GM19239 (cell line): ENCODE data around the gene HMGCLL1.

ENCODE experiments used
- DNase-seq: peaks from one replicate; pipeline ENCODE4 v3.0.0; 2011; ENCODE audit warnings: low spot score; ENCODE audit not compliant: insufficient read length
- FAIRE-seq: peaks from 2 replicates; lab custom pipeline; 2011; peaks lifted over from hg19 to GRCh38; lab: Jason Lieb, UNC

HMGCLL1 gene

DNA sequence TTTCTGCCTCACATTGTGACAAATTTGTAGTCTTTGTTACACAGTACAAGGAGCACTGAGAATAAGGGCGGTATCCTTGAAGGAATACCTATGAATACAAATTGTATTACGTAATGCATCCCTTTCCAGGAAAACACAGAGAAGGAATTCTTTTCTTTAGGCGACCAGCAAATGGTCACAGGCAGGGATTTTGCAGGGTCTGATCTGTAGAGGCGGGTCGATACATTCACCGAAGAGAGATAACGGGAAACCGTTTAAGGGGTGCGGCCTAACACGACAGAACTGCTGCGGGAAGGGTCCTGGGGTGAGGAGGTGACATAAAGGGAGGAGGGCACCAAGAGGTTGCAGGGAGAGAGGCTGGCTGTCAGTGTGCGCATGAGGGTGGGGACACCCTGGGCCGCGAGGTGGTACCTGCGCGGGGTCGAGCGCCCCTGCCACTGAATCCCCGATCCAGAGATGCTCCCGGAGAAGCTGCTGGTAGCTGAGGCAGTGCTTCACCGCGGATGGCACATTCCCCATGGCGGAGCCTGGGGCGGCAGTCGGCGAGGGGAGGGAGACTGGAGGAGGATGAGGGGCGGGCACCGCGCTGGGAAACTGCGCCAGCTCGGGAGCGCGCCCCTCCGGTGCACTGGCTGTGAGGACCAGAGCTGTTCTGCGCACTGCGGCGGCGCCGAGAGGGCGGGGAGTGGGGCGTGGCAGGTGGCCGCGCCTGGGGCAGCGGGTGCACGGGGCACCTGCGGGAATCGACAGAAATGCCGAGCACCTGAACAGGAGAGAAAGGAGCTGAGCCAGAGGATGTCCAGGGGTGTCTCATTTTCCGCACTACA is at the start of gene HMGCLL1:
Gene HMGCLL1, minus strand, starts transcription at position 656 of the 827 bp plus-strand sequence. Its CDS starts 137 bp downstream, at position 519.
- no peak for FAIRE-seq

DNA sequence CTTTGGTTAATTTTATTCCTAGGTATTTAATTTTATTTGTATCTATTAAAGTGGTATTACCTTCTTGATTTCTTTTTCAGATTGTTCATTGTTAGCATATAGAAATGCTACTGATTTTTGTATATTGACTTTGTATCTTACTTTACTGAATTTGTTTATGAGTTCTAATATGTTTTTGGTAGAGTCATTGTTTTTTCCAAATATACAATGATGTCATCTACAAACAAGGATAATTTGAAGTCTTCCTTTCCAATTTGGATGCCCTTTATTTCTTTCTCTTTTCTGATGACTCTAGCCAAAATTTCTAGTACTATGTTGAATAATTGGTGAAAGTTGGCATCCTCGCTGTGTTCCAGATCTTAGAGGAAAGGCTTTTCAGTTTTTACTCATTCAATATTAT is 43.0 kb upstream of the HMGCLL1 start:
- DNase-seq, result no peak
- no peak for FAIRE-seq

More for the DNA sequence above, at the start of gene HMGCLL1:
- DNase-seq, result no peak

DNA sequence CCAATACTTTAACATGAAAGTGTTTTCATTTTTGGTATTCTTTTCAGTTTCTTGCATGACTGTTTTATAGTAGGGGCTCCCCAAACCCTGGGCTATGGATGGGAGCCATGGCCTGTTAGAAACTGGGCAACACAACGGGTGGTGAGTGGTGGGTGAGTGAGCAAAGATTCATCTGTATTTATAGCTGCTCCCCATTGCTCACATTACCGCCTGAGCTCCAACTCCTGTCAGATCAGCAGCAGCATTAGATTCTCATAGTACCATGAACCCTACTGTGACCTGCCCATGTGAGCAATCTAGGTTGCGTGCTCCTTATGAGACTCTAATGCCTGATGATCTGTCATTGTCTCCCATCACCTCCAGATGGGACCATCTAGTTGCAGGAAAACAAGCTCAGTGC is 42.3 kb upstream of the HMGCLL1 start:
- DNase-seq, result no peak
- FAIRE-seq, result no peak

DNA sequence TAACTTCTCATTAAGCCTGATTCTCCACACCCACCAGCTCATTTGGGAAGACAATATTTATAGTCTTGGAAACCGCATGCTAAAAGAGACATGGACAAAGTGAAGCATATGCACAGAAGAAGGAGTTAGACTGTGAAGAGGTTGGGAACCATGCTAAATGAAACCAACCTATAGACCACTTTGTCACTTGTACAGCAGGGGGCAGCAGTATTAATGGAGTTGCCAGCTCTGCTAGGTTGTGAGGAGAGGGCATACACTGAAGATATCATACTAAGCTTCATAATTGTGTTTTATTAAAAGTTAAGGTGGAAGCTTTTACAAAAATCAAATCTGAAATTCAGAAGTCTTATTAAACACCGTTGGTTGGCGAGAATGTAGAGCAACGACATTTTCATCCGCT is 38.3 kb upstream of the HMGCLL1 start:
- DNase-seq (no peak), FAIRE-seq (no peak)

DNA sequence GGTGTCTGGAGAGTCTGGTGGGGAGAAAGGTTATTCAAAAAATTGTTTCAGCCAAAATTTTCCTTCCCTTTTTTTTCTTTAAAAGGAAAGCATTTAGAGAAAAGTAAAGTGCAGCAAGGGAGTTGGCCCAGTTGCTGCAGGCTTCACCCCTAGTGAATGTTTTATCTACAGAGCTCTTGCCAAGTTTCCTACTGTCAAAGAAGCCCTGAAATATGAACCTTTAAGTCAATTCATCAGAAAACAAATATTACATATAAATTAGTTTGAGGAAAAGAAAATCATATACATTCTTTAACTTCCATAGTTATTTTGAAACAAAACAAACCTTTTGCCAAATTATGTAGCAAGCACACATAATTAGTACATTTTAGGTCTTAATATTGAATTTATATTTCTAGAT is 25.0 kb upstream of the HMGCLL1 start:
- DNase-seq (no peak), FAIRE-seq (no peak)

DNA sequence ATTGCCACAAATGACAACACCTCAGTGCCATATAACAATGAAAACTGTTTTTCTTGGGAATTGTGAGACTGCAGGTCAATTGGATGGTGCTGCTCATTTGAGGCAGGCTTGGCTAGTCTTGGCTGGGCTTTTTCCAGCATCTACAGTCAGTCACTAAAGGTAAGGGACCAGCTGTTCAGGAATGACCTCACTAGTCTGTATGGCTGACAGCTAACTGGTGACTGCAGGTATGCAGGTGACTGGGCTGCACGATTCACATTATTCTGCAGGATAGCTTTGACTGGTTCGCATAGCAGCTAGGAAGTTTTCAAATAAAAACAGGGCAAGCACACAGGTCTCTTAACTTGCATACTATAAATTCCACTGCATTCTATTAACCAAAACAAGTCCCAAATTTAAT is 22.1 kb upstream of the HMGCLL1 start:
- FAIRE-seq (no peak), DNase-seq (no peak)

DNA sequence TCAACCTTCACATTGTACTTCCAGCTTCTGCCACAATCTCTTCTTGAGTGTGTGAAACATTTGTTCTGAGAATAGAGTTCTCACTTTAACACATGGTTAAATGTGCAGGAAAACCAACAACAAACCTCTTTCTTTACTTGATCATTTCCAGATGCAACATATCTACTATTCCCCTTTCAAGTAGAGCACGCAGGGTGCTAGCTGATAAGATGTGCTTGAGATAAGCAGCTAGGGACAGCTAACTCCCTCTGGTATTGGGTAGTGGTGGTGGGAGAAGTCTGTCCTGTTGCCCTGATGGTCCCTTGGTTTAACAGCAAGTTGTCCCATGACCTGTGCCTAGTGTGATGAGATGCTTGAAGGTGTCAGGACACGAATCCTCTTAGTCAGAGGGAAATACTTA is 15.4 kb upstream of the HMGCLL1 start:
- DNase-seq (no peak), FAIRE-seq (no peak)

DNA sequence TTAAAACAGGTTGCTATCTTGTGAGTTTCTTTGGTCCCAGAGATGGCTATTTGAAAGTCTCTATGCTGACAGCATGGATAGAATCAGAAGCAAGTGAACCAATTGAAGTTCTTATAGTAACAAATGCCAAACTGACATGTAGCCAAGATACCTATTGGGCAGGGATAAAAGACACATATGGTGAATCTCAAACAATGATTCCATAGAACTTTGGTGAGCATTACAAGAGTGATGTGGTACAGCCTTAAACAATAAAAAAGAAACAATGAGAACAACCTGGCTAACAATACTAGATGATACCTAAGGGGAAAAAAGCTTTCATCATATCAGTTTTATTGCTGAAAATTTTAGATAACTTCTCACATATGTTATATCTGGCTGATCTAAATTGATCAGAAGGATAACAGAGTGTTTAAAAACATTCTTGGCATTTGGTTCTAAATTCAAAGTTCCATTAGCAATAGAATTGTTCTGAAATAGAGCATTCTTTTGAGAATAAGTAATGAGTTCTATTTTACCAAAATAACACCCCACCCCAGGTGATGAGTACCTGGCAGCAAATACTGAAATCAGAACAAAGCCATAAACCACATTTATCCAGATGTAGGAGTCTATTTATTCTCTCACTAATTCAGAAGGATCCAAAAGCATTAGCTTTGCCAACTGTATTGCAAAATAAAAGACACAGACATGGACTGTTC is 5.8 kb upstream of the HMGCLL1 start:
- FAIRE-seq, result no peak
- no peak for DNase-seq

DNA sequence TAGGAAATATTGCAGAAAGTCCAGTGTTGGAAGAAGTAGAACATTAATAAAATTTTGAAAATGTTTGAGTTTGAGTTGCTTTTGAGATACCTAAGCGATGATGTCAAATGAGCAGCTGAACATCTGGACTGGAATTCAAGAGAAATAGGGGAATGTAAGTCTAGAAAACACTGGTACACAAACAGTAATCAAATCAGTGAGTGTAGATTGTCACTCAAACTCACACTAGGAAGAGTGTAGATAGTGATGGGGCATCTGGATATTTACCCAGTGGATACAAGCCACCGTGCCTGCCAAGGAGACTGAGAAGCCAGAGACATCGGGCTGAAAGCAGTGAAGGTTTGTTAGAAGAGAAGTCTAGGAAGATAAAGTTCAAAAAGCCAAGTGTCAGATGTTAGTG is 2.2 kb downstream of the HMGCLL1 start:
- no peak for FAIRE-seq
- DNase-seq, result no peak

DNA sequence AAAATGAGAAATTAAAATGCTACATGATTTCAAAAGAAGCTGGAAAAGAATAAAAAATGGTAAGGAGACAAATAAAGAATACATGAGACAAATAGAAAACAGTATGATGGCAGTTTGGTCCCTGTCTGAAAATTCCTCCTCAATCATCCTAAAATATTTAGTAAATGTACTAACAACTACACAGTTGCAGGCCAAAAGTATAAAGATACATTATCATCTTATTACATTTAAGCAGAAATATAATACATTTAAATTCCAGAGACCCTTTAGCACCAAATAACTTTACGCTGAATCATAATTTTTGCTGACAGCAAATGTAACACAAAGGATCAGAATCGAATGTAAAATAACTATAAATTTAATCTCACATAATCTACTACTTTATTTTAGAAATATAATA is 4.4 kb downstream of the HMGCLL1 start:
- FAIRE-seq, result no peak
- DNase-seq, result no peak

DNA sequence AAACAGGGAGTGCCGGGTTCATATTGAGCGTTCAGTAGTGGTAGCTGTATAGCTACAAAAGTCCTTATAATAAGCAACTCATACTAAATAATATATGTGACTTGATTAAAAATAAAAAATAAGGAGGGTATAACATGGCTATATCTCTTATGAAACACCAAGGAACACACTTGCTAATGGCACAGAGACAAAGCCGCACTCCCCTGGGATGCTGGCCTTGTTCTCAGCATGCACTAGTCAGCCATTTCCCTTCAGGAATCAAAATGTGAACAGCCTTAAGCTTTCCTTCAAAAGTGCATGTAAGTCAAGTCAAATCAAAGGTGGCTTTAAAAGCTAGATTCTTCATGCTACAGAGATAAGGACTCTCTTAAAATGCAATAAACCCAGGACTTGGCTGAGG is 9.4 kb downstream of the HMGCLL1 start:
- FAIRE-seq (no peak), DNase-seq (no peak)

DNA sequence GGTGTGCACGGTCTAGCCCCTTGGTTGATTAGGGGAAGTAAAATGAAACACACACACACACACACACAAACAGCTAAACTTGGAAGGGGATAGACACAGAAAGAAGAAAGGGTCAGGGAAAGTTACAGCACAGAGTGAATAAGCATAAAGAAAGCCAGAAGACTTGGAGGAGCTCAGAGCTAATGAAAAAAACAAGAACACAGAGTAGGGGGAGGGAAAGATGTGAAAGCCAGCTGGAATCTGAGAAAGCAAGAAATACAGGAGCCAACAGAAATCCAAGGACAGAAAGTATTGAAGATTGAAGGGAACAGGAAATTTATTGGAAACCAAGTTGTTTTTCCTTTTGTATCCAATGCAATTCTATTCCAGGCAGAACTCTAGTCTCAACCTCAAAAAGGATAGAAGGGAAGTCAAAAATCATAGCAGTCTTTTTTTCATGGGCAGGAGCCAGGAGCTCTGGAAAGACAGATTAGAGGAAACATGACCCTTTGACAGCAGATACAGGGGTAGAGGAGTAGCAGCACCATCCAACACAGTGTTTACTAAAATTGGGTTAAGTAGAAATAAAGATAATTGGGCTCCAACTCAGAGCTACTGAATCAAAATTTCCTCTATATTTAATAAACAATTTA is 10.1 kb downstream of the HMGCLL1 start:
- DNase-seq (no peak), FAIRE-seq (no peak)

DNA sequence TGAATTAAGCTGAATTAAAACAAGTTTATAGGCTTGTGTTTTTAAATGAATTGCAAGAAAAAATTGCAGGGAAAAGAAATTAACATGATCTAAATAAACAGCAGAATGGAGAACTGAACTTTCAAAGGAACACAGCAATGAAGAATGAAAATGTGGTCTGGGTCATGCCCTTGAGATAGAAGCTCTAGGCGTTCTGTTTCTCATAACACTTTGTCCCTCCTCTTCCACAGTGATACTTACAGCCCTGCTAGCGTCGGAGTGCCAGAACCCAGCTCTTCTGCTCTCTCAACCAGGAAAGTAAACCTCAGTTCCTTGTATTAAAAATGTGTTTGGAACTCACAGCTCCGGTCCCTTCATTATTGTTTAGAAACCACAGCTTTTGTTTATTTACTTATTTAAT is 11.4 kb downstream of the HMGCLL1 start:
- no peak for DNase-seq
- no peak for FAIRE-seq

DNA sequence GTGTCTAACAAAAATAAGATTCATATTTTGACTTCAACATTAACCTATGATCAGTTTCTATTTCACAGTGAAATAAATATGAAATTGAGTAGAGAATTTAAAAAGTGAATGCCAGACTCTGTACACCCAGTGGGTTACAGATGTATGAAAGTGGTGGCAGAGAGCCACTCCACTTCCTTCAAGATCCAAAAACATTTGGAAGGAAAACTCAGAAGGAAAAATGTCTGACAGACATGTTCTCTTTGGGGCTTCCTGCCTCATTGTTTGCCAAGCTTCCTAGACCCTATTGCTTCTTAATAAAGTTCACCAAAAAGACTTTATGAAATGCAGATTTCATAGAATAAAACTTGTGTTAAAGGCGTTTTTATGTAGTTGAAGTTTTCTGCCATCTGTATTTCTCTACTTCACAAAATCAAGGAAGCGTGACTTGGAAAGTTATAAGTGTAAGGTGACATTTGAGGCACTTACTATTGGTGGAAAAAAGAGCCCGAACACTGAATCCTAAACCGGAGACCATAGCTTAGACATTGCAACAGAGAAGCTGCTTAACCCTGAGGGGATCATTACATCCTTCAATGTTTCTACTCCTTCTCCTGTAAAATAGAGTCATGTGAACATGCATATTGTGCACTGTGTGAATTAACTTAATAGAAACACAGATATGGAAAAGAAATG is 12.8 kb downstream of the HMGCLL1 start:
- FAIRE-seq, result no peak
- no peak for DNase-seq

DNA sequence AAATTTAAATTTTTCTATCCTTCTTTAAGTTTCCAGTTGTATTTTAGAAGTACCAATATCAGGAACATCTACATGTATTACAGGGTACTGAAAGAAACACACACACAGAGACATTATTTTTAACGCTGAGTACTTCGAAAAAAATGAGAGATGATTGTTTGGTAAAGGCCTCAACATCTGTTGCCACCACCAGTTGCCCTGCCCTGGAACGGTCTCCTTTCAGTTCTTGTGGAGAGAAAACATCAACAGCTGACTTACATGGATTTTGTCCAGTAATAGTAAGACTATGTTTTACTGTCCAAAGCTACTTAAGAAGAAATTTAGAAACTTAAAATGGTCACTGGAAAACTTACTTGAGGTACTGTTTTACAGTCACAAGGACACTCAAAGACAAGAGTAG is 16.7 kb downstream of the HMGCLL1 start:
- DNase-seq (no peak), FAIRE-seq (no peak)

DNA sequence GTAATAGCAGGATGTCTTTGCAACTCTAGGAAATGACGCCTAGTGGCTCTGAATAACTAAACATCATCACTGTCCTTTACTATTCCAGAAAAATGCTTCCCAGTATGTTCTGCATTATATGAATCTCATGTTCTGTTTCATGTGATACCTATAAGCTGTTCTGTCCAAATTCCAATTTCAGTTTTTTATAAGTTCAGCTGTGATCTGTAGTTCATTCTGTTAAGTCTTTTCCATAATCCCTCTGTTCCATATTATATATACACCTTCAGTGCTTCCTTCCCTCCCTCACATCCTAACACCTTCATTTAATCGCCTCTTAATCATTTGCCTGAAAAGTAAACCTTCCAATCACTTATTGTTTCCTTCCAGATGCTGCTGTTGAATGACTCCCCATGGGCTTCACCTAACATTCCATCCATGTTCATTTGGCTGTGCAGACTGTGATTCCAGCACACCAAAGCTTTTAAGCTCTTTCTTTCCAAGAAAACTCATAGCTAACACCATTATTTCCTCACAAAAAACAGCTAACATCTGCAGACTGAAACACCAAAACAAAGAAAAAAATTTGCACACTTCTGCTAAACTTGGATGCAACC is 18.6 kb downstream of the HMGCLL1 start:
- FAIRE-seq (no peak), DNase-seq (no peak)

DNA sequence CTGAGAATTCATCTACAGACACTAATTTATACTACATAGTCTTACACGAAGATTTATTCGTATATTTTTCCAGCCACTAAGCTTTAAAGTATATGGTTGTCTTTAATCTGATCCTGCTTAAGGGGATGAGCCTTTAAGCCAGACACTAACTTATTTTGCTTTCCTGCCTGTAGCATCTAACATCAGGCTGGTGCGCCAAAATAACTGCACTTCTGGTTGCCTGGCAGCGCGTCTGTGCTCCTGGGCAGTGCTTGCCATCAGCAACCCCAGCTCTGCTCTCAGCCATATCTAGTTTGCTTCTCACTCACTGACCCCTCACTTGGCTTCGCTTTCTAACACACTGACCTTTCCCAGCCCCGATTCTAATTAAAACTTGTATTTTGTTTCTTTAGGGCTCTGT is 21.8 kb downstream of the HMGCLL1 start:
- no peak for FAIRE-seq

DNA sequence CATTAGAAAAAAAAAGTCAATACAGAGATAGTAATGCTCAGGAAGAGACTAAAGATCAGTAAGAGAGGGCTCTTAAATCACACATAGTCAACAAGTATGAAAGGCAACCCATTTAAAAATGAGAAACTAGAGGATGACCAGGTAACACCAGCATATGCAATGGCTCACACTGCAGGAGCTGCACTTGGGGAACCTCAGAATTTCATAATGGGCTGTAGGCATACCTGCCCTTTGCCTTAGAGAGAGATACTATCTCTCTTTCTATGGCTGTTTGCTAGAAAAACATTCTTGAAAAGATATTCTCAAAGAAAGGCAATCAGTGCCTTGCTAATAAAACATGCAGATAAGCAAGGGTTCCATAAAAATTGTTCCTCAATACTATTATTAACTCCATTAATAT is 33.2 kb downstream of the HMGCLL1 start:
- DNase-seq (no peak), FAIRE-seq (no peak)

More for the DNA sequence above, 21.8 kb downstream of the HMGCLL1 start:
- no peak for DNase-seq

DNA sequence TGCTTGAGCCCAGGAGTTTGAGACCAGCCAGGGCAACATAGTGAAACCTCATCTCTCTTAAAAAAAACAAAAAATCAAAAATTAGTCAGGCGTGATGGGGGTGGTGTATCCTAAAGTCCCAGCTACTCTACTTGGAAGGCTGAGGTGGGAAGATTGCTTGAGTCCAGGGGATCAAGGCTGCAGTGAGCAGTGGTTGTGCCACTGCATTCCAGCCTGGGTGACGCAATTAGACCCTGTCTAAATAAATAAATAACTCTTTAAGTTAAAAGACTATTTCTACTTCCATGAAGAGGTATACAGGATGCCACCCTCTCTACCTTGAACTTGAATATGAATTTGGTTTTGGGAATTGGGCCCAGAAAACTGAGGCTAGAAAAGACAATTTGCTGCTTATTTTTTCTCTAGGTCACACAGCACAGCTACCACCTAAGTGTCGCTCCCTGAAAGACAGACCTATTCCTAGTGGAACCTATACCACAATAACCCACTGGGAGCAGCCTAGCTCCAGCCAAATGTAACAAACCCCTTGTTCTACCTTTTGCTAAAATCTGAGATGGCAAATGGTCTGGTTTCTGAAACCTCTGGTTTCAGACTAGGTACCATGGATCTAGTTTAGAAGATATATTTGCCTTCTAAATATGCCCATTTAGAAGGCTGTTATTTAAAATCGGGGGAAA is 35.2 kb downstream of the HMGCLL1 start:
- FAIRE-seq, result no peak
- no peak for DNase-seq

DNA sequence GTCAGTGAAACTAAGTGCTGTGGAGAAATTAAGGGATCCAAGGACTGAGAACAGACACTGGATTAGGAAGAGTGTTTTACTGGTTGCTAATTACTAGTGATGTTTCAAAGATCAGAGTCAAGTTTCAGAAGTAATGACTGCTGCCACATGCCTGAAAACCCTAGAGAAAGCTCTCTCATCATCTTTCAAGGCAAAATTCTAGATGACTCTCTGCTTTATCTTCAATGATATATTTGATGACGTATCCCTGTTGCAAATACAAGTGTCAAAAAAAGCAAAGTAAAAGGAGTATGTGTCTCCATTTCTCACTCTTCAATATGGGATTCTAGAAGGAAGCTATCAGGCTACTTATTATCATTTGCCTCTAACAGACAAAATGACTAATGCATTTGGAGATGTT is 38.0 kb downstream of the HMGCLL1 start:
- FAIRE-seq, result no peak

More for the DNA sequence above, 38.0 kb downstream of the HMGCLL1 start:
- no peak for DNase-seq
